ENCODE results near the gene MIOS.

The MIOS gene

GRCh38 chr7:7539711-7540110 is 27.0 kb upstream of the MIOS start:
- no peaks in the 10 kb centered on the region for H3K79me2 ChIP-seq (ENCODE audit: insufficient read depth, low read length)
- no peaks in the 10 kb centered on the region for H3K4me1 ChIP-seq (ENCODE audit: insufficient read depth, low read length, severe bottlenecking)
- no peak overlapping the region for H3K4me3 ChIP-seq (ENCODE audit: low read depth, low read length, poor library complexity, severe bottlenecking)
- no peaks in the 10 kb centered on the region for H3K9me2 ChIP-seq (ENCODE audit: low read depth, low read length)
- no peak overlapping the region for H2AFZ ChIP-seq (ENCODE audit: low read length)
- H3K36me3 ChIP-seq (ENCODE audit: insufficient read depth, low read length): no peaks in the 10 kb centered on the region
- TF ChIP-seq CTCF (IDR thresholded peaks at IDR 0.05; ENCODE audit: low read length): no peak
- H3K9me3 ChIP-seq (ENCODE audit: low read length): no peaks in the 10 kb centered on the region
- H3K4me2 ChIP-seq (ENCODE audit: low read length): no peak overlapping the region
- H3K9ac ChIP-seq (ENCODE audit: low read length): no peak overlapping the region
- H4K20me1 ChIP-seq (ENCODE audit: insufficient read depth, low read length): no peaks in the 10 kb centered on the region
- no peak overlapping the region for H3K27ac ChIP-seq (ENCODE audit: low read depth, low read length, poor library complexity, severe bottlenecking)
- H3K27me3 ChIP-seq (ENCODE audit: insufficient read depth, low read length): no peaks in the 10 kb centered on the region
- no peaks in the 10 kb centered on the region for H3F3A ChIP-seq (ENCODE audit: insufficient read depth, low read length)

GRCh38 chr7:7542251-7542835 is 24.3 kb upstream of the MIOS start:
- H3K36me3 ChIP-seq (ENCODE audit: insufficient read depth, low read length): no peaks in the 10 kb centered on the region
- H3K27me3 ChIP-seq (ENCODE audit: insufficient read depth, low read length): no peaks in the 10 kb centered on the region
- H3F3A ChIP-seq (ENCODE audit: insufficient read depth, low read length): no peaks in the 10 kb centered on the region
- H3K9me2 ChIP-seq (ENCODE audit: low read depth, low read length): no peaks in the 10 kb centered on the region
- H4K20me1 ChIP-seq (ENCODE audit: insufficient read depth, low read length): no peaks in the 10 kb centered on the region
- no peak for TF ChIP-seq CTCF (IDR thresholded peaks at IDR 0.05; ENCODE audit: low read length)
- no peak for TF ChIP-seq EZH2 (IDR thresholded peaks at IDR 0.05; ENCODE audit: borderline replicate concordance, low read length)
- no peak overlapping the region for H3K9ac ChIP-seq (ENCODE audit: low read length)
- no peak overlapping the region for H2AFZ ChIP-seq (ENCODE audit: low read length)
- H3K4me2 ChIP-seq (ENCODE audit: low read length): no peak overlapping the region
- no peak overlapping the region for H3K4me3 ChIP-seq (ENCODE audit: low read depth, low read length, poor library complexity, severe bottlenecking)
- H3K9me3 ChIP-seq (ENCODE audit: low read length): no peaks in the 10 kb centered on the region
- no peaks in the 10 kb centered on the region for H3K4me1 ChIP-seq (ENCODE audit: insufficient read depth, low read length, severe bottlenecking)
- no peaks in the 10 kb centered on the region for H3K79me2 ChIP-seq (ENCODE audit: insufficient read depth, low read length)
- H3K27ac ChIP-seq (ENCODE audit: low read depth, low read length, poor library complexity, severe bottlenecking): no peak overlapping the region

- no peak overlapping the region for H2AFZ ChIP-seq (ENCODE audit: low read length)
- H3K79me2 ChIP-seq (ENCODE audit: insufficient read depth, low read length): no peaks in the 10 kb centered on the region
- TF ChIP-seq CTCF (IDR thresholded peaks at IDR 0.05; ENCODE audit: low read length): no peak
- no peak for TF ChIP-seq EZH2 (IDR thresholded peaks at IDR 0.05; ENCODE audit: borderline replicate concordance, low read length)
- H3K4me3 ChIP-seq (ENCODE audit: low read depth, low read length, poor library complexity, severe bottlenecking): no peak overlapping the region
- H4K20me1 ChIP-seq (ENCODE audit: insufficient read depth, low read length): no peaks in the 10 kb centered on the region
- H3K4me1 ChIP-seq (ENCODE audit: insufficient read depth, low read length, severe bottlenecking): no peaks in the 10 kb centered on the region
- H3K9ac ChIP-seq (ENCODE audit: low read length): no peak overlapping the region
- no peaks in the 10 kb centered on the region for H3F3A ChIP-seq (ENCODE audit: insufficient read depth, low read length)
- no peak overlapping the region for H3K27ac ChIP-seq (ENCODE audit: low read depth, low read length, poor library complexity, severe bottlenecking)
- no peak overlapping the region for H3K4me2 ChIP-seq (ENCODE audit: low read length)
- H3K9me2 ChIP-seq (ENCODE audit: low read depth, low read length): no peaks in the 10 kb centered on the region
- no peaks in the 10 kb centered on the region for H3K36me3 ChIP-seq (ENCODE audit: insufficient read depth, low read length)
- H3K27me3 ChIP-seq (ENCODE audit: insufficient read depth, low read length): no peaks in the 10 kb centered on the region
- no peaks in the 10 kb centered on the region for H3K9me3 ChIP-seq (ENCODE audit: low read length)
Measured at GRCh38 chr7:7548407-7548806, 18.3 kb upstream of the MIOS start.
